PC-9 (cell line): ENCODE results near the gene PLIN5. TPM values are rescaled to one million over a fixed set of nuclear protein-coding genes. Genes with fewer than 3 reads are reported as not detected.

ENCODE experiments used
- BruUV-seq: library from RNA; stranded (reverse); fragments of 400-500 nt; replicated peaks from 2 replicates; lab custom pipeline; 2021; lab: Mats Ljungman, UMichigan
- CTCF ChIA-PET: fragments of 300-600 bp; sonication (Branson Sonifier 250); formaldehyde crosslinking; loops from one replicate; lab custom pipeline; 2022; ENCODE audit warnings: antibody characterized with exemption; lab: Charles Lee
- POLR2A ChIA-PET: fragments of 300-600 bp; sonication (Branson Sonifier 250); formaldehyde crosslinking; loops from one replicate; lab custom pipeline; 2022; ENCODE audit warnings: antibody characterized with exemption; ENCODE audit not compliant: unreplicated experiment; lab: Charles Lee
- DNase-seq, 2 experiments: peaks; one replicate each; pipeline versions ENCODE4 v3.0.0 to v3.0.0-alpha.2; 2015 to 2022; ENCODE audit warnings: mixed read lengths in 1 of 2
- H2AFZ ChIP-seq: fragments of 200-600 bp; sonication (generic); 2 replicates; pipeline ENCODE4 v1.8.1; 2017; ENCODE audit warnings: antibody characterized with exemption
- H3F3A ChIP-seq: fragments of 200-600 bp; sonication (generic); 2 replicates; pipeline ENCODE4 v1.8.1; 2017; ENCODE audit warnings: antibody characterized with exemption, mild to moderate bottlenecking, low read depth; ENCODE audit not compliant: insufficient read depth
- H3K27ac ChIP-seq: fragments of 200-600 bp; sonication (generic); 2 replicates; pipeline ENCODE4 v1.6.1; 2016; ENCODE audit warnings: mixed run types
- H3K27me3 ChIP-seq: fragments of 200-600 bp; sonication (generic); 2 replicates; pipeline ENCODE4 v1.6.1; 2016; ENCODE audit warnings: low read depth, mixed run types; ENCODE audit not compliant: insufficient read depth
- H3K36me3 ChIP-seq: fragments of 200-600 bp; sonication (generic); 2 replicates; pipeline ENCODE4 v1.6.1; 2016; ENCODE audit warnings: low read depth, mixed run types
- H3K4me1 ChIP-seq: fragments of 200-600 bp; sonication (generic); replicated peaks from 2 replicates; pipeline ENCODE4 v1.6.1; 2016; ENCODE audit warnings: mixed run types; ENCODE audit not compliant: insufficient read depth
- H3K4me2 ChIP-seq: fragments of 200-600 bp; sonication (generic); 2 replicates; pipeline ENCODE4 v1.6.1; 2017; ENCODE audit warnings: mixed run types
- H3K4me3 ChIP-seq: fragments of 200-600 bp; sonication (generic); 2 replicates; pipeline ENCODE4 v1.6.1; 2016; ENCODE audit warnings: mixed run types
- H3K79me2 ChIP-seq: fragments of 200-600 bp; sonication (generic); 2 replicates; pipeline ENCODE4 v1.6.1; 2017; ENCODE audit warnings: low read depth, mixed run types
- H3K9me2 ChIP-seq: fragments of 200-600 bp; sonication (generic); 2 replicates; pipeline ENCODE4 v1.8.1; 2017; ENCODE audit warnings: mild to moderate bottlenecking; ENCODE audit not compliant: insufficient read depth
- H3K9me3 ChIP-seq: fragments of 200-600 bp; sonication (generic); 2 replicates; pipeline ENCODE4 v1.8.1; 2016; ENCODE audit warnings: low read depth; ENCODE audit not compliant: insufficient read depth
- H4K20me1 ChIP-seq: fragments of 200-600 bp; sonication (generic); 2 replicates; pipeline ENCODE4 v1.8.1; 2017; ENCODE audit not compliant: insufficient read depth
- EZH2 ChIP-seq: fragments of 200-600 bp; sonication (generic); IDR thresholded peaks from 2 replicates; pipeline ENCODE4 v1.8.0; 2017; ENCODE audit warnings: antibody characterized with exemption, low read depth
- intact Hi-C: fragments of 100-400 bp; cut with micrococcal nuclease; formaldehyde crosslinking; loops from one replicate; pipeline ENCODE4 v1.10.0; 2022; ENCODE audit not compliant: unreplicated experiment
- total RNA-seq: library from RNA; stranded (reverse); gene quantifications from 2 replicates; pipeline ENCODE4 v1.2.3, GENCODE V29; 2021
- TF ChIP-seq, protein P1 (sequence below): fragments of 200-600 bp; sonication (generic); conservative IDR thresholded peaks from 2 replicates; pipeline ENCODE4 v1.6.1; 2017; ENCODE audit warnings: mixed run types, antibody characterized with exemption, mild to moderate bottlenecking, moderate library complexity

PLIN5 gene
- total RNA-seq, 1 experiment from 2014 or later, result 4.4 TPM

DNA sequence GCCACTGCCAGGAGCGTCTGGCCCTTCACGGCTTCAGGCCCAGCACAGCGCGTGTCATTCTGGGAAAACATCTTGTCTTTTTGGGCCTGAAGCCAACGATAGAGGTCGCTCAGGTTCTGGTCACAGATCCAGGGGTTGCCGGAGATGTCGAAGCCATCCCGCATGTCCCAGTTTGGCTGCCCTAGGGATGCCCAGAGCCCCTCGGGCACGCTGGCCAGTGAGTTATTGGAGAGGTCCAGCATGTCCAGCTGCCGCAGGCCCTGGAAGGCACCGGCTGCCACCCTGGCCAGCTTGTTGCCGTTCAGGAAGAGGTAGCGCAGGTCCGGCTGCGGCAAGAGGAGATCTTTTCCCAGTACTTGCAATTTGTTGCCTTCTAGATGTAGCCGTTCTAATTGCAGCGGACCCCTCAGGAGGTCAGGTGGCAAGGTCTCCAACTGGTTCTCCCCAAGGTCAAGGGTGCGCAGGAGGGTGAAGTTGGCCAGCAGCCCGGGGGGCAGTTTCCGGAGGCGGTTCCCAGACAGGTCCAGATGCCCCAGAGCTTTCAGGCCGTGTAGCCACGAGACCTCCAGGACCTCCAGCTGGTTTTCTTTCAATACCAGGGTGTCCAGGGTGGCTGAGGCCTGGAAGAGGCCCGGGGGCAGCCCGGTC is 3.1 kb upstream of the PLIN5 start:
- H3K9me2 ChIP-seq, result no peaks in the 10 kb centered on the region
- intact Hi-C loops, result no loop called here
- no peak overlapping the region for H2AFZ ChIP-seq
- H3K9me3 ChIP-seq, result no peaks in the 10 kb centered on the region
- no peaks in the 10 kb centered on the region for H3K36me3 ChIP-seq
- BruUV-seq, result no TSS peak
- no peak overlapping the region for H3K27ac ChIP-seq
- TF ChIP-seq EZH2, result no peak
- TF ChIP-seq, protein P1, sequence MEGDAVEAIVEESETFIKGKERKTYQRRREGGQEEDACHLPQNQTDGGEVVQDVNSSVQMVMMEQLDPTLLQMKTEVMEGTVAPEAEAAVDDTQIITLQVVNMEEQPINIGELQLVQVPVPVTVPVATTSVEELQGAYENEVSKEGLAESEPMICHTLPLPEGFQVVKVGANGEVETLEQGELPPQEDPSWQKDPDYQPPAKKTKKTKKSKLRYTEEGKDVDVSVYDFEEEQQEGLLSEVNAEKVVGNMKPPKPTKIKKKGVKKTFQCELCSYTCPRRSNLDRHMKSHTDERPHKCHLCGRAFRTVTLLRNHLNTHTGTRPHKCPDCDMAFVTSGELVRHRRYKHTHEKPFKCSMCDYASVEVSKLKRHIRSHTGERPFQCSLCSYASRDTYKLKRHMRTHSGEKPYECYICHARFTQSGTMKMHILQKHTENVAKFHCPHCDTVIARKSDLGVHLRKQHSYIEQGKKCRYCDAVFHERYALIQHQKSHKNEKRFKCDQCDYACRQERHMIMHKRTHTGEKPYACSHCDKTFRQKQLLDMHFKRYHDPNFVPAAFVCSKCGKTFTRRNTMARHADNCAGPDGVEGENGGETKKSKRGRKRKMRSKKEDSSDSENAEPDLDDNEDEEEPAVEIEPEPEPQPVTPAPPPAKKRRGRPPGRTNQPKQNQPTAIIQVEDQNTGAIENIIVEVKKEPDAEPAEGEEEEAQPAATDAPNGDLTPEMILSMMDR, result no peak
- CTCF ChIA-PET, result no interaction called here
- no peaks in the 10 kb centered on the region for H3K79me2 ChIP-seq
- H3K4me1 ChIP-seq, result peaks cover 16% of the 10 kb centered on the region
- POLR2A ChIA-PET, result interaction anchor here (0.7 kb wide), 1 partner anchor 17 kb away, joined by 3 read pairs; no protein-coding TSS in a partner anchor
- no peak overlapping the region for H3K4me3 ChIP-seq
- H3F3A ChIP-seq, result peaks cover 8% of the 10 kb centered on the region; the same call in 1 of the 2 replicates
- no peak overlapping the region for H3K4me2 ChIP-seq
- H4K20me1 ChIP-seq, result no peaks in the 10 kb centered on the region
- H3K27me3 ChIP-seq, result no peaks in the 10 kb centered on the region
- DNase-seq, result no peak

DNA sequence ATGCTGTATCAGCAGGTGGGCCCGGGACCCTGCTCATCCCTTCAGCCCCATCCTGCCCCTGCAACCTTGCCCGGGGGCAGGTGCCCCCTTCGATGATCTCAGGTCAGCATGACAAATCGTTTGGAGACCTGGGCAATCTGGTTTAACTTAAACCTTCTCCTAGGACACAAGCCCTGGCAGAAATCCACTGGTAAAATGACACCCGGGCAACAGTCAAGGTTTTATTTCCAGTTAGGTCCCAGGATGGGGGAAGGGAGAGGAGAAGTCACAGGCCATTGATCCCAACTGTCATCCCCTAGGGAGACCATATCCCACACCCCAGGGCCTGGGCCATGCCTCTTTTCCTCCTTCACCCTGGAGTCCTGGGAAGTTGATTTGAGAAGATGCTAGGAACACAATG is 1.8 kb upstream of the PLIN5 start:
- H3K4me1 ChIP-seq, result peaks cover 16% of the 10 kb centered on the region
- peaks cover 8% of the 10 kb centered on the region; the same call in 1 of the 2 replicates for H3F3A ChIP-seq
- intact Hi-C loops, result no loop called here
- no peak for TF ChIP-seq EZH2
- TF ChIP-seq, protein P1, result no peak
- BruUV-seq, result no TSS peak
- H2AFZ ChIP-seq, result no peak overlapping the region
- no peak overlapping the region for H3K4me3 ChIP-seq
- ChIA-PET POLR2A (no interaction called here), CTCF (no interaction called here)
- H3K9me3 ChIP-seq, result no peaks in the 10 kb centered on the region
- H3K79me2 ChIP-seq, result no peaks in the 10 kb centered on the region
- H3K9me2 ChIP-seq, result no peaks in the 10 kb centered on the region
- no peak overlapping the region for H3K27ac ChIP-seq
- H3K27me3 ChIP-seq, result no peaks in the 10 kb centered on the region
- H4K20me1 ChIP-seq, result no peaks in the 10 kb centered on the region
- no peaks in the 10 kb centered on the region for H3K36me3 ChIP-seq
- peak overlapping the region; percentile 51 for H3K4me2 ChIP-seq
- peak in 1 of 2 experiments; percentile 52 for DNase-seq

DNA sequence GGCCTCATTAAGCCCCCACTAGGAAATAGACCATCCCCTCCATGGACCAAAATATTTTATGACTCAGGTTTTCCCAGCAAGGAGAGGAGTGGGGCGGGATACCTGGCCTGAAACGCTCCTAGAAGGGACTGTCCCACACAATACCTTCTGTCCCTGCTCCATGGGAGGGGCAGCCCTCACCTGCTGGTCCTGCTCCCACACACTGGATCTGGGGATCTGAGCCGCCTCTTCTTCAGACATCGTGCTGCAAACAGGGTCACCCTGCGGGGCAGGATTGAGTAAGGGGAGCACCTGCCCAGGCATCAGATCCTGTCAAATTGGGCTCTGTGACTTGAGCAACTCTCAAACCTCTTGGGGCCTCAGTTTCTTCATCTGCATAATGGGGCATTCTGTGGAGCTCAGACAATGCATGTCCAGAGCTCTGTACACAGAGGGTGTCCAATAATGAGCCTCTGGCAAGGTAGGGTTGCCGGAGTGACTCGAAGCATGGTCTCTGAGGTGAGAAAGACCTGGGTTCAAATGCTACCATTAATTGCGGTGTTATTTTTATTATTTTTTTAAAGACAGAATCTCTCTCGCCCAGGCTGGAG is 1.1 kb downstream of the PLIN5 start:
- peaks cover 16% of the 10 kb centered on the region for H3K4me1 ChIP-seq
- TF ChIP-seq, protein P1, result no peak
- no peak for TF ChIP-seq EZH2
- no peak overlapping the region for H3K4me2 ChIP-seq
- no peaks in the 10 kb centered on the region for H4K20me1 ChIP-seq
- no peak overlapping the region for H3K4me3 ChIP-seq
- BruUV-seq, result no TSS peak
- DNase-seq, result no peak
- peaks cover 5% of the 10 kb centered on the region; the same call in 1 of the 2 replicates for H3F3A ChIP-seq
- intact Hi-C loops, result no loop called here
- no peaks in the 10 kb centered on the region for H3K9me3 ChIP-seq
- H3K9me2 ChIP-seq, result no peaks in the 10 kb centered on the region
- CTCF ChIA-PET, result interaction anchor here (1.5 kb wide), 1 partner anchor 9 kb away, joined by 5 read pairs; no protein-coding TSS in a partner anchor
- no peaks in the 10 kb centered on the region for H3K36me3 ChIP-seq
- no peaks in the 10 kb centered on the region for H3K27me3 ChIP-seq
- H3K79me2 ChIP-seq, result no peaks in the 10 kb centered on the region
- H3K27ac ChIP-seq, result no peak overlapping the region
- POLR2A ChIA-PET, result no interaction called here
- H2AFZ ChIP-seq, result no peak overlapping the region
